ENCODE results near the gene NDUFV3.
A peak's percentile ranks its signal among the peaks of the same experiment; 100 is the strongest.

NDUFV3 gene

DNA sequence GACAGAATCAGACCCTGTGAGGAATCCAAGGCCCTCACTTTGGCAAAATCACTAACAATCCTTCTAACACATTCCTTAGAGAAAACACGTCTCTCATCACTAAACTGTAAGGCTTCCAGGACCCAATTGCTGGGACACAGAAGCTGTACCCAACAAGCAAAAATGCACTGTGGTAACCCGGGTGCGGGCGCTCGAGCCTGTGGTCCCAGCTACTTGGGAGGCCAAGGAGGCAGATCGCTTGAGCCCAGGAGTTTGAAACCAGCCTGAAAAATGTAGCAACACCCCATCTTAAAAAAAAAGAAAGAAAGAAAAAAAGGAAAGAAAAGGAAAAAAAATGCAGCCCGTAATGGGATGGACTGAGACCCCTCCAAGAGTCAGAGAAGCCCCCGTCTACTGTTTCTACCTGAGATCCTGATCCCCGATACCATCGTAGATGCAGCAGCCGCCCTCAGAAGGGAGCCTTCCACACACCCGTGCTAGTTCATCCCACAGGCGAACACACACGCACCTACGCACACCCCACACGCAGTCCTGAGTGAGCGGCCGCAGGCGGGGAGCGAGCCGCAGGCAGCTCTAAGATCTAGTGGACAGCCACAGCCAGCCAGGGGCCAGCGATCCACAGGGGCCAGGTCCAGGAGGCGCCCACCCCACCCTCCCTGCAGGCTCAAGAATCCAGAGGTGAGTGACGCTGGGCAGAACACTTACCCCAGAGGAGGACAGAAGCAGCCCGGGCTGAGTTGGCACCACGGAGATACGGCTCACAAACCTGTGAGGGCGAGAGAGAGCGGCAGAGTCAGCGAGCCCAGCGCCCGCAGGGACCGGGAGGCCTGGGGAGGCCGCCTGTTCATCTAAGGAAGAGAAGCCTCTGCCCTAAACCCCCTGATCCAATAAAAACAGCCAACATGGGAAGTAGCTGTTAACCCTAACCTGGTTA, 33.9 kb upstream of the NDUFV3 start:
- TF ChIP-seq, protein P1, sequence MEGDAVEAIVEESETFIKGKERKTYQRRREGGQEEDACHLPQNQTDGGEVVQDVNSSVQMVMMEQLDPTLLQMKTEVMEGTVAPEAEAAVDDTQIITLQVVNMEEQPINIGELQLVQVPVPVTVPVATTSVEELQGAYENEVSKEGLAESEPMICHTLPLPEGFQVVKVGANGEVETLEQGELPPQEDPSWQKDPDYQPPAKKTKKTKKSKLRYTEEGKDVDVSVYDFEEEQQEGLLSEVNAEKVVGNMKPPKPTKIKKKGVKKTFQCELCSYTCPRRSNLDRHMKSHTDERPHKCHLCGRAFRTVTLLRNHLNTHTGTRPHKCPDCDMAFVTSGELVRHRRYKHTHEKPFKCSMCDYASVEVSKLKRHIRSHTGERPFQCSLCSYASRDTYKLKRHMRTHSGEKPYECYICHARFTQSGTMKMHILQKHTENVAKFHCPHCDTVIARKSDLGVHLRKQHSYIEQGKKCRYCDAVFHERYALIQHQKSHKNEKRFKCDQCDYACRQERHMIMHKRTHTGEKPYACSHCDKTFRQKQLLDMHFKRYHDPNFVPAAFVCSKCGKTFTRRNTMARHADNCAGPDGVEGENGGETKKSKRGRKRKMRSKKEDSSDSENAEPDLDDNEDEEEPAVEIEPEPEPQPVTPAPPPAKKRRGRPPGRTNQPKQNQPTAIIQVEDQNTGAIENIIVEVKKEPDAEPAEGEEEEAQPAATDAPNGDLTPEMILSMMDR (IDR thresholded peaks at IDR 0.05; ENCODE audit: control insufficient read depth, extremely low read depth, insufficient read depth): no peak
- DNase-seq (ENCODE audit: low read depth): no peak
- no peak overlapping the region for H3K4me3 ChIP-seq (ENCODE audit: low read depth, low read length)

DNA sequence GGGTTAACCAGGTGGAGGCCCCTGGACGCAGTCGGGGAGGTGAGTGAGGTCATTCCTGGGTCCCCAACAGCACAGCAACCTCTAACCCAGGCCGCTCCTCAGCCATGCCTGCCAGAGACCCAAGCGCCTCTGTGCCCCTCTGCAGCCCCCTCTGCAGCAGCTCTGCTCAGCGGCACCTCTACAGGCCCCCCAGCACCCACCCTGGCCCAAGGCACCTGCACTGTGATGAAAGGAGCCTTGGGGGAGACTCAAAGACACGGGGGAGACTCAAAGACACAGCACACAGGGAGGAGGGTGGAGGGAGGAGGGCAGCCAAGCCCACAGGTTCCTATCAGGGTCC, 33.2 kb upstream of the NDUFV3 start:
- H3K4me3 ChIP-seq (ENCODE audit: low read depth, low read length): no peak overlapping the region
- TF ChIP-seq, protein P1 (IDR thresholded peaks at IDR 0.05; ENCODE audit: control insufficient read depth, extremely low read depth, insufficient read depth): no peak
- no peak for DNase-seq (ENCODE audit: low read depth)

DNA sequence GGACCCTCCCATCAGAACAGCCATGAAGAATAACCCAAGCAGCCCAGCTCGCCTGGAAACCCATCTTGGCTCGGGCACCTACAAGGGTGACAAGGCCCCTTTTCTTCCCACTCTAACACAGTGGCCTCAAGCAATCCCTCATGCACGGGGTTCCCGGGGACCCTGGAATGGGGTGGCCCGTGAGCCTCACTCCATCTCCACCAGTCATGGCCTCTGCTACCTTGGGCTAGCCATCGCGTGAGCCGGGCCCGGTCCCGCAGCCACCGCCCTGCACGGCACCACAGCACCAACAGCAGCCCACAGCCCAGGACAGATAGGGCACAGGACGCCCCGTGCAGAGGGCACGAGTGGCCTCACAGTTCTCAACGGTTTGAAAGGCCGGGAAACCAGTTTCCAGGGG, 32.8 kb upstream of the NDUFV3 start:
- no peak for DNase-seq (ENCODE audit: low read depth)
- H3K4me3 ChIP-seq (ENCODE audit: low read depth, low read length): no peak overlapping the region
- TF ChIP-seq, protein P1 (IDR thresholded peaks at IDR 0.05; ENCODE audit: control insufficient read depth, extremely low read depth, insufficient read depth): no peak

DNA sequence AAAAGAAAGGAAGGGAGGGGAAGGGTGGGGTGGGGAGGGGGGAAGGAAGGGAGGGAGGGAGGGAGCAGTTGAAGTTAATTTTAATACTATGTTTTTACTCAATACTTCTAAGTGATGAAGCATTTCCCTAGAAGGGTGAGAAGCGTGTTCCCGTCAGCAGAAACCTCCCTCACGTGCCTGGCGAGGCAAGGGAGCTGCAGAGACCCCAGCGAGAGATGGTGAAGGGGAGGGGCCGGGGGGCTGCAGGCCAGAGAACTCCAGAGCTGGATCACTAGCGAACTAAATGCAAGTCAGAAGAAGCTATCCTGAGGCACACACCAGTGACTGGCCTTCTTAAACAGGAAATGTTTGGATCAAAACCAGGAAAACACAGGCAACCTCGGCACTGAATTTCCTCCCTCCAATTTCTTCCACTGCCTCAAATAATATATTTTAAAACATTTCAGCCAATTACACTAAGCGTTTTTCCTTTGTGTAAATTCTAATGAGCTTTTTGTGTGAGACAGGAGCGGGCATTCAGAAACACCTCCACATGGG, 31.7 kb upstream of the NDUFV3 start:
- H3K4me3 ChIP-seq (ENCODE audit: low read depth, low read length): no peak overlapping the region
- DNase-seq (ENCODE audit: low read depth): no peak
- TF ChIP-seq, protein P1 (IDR thresholded peaks at IDR 0.05; ENCODE audit: control insufficient read depth, extremely low read depth, insufficient read depth): no peak

DNA sequence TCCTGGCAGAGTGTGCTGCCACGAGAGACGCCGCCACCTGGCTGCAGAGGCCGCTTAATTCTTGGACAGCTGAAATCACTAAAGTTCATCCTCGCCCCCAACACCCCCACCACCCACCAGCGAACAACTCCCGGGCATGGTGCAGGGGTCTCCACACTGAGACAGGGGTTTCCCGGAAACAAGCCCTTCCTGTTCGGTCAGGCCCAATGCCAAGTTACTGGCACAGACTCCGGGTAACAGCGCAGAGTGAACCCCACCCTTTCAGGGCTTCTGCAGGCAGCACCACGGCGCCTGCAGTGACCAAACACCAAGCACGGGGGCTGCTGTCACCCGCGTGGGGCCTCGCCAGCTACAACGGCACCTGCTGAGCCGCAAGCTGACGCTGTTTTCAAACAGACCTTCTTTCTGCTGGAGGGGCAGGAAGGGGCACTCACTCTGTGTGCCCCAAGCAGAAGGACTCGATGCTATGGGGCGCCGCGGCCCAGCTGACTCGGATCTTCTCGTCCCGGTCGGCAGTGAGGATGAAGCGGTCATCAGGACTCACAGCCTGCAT, 31.2 kb upstream of the NDUFV3 start:
- H3K4me3 ChIP-seq (ENCODE audit: low read depth, low read length): no peak overlapping the region
- DNase-seq (ENCODE audit: low read depth): no peak
- TF ChIP-seq, protein P1 (IDR thresholded peaks at IDR 0.05; ENCODE audit: control insufficient read depth, extremely low read depth, insufficient read depth): no peak

DNA sequence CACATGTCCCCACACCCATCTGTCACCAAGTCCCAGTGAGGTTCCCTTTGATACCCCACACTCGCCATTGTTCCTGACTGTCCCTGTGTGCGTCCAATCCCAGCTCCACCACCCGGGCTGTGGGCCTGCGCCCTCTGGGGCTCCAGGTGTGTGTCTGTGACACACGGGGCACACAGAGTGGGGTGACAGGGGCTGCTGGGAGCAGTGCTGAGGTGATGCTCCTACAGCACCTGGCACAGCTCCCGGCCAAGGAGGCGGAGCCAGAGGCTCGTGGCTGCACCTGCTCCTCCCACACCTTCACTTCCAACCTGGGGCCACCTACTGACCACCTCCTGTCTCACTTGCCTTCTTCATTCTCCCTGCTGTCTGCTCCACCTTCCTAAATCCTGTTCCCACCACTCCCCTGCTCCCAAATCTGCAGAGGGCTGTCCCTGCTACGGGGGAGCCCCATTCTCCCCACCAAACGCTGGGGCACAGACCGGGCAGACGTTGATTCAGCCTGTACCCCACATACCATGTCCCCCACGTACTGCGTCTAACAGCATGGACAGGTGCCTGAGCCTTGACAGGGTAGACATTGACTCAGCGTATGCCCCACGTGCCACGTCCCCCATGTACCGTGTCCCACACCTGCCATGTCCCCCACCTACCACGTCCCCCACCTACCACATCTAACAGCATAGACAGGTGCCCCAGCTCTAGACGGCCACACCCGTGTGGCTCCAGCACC, 30.2 kb upstream of the NDUFV3 start:
- TF ChIP-seq, protein P1 (IDR thresholded peaks at IDR 0.05; ENCODE audit: control insufficient read depth, extremely low read depth, insufficient read depth): peak; percentile 35
- no peak for DNase-seq (ENCODE audit: low read depth)
- H3K4me3 ChIP-seq (ENCODE audit: low read depth, low read length): no peak overlapping the region

Data from LNCaP clone FGC (cell line).